Measurements from ENCODE around the gene PAK6. TPM values are rescaled to one million over a fixed set of nuclear protein-coding genes. Genes with fewer than 3 reads are reported as not detected.

The PAK6 gene
- total RNA-seq, 1 donor, result not detected

DNA sequence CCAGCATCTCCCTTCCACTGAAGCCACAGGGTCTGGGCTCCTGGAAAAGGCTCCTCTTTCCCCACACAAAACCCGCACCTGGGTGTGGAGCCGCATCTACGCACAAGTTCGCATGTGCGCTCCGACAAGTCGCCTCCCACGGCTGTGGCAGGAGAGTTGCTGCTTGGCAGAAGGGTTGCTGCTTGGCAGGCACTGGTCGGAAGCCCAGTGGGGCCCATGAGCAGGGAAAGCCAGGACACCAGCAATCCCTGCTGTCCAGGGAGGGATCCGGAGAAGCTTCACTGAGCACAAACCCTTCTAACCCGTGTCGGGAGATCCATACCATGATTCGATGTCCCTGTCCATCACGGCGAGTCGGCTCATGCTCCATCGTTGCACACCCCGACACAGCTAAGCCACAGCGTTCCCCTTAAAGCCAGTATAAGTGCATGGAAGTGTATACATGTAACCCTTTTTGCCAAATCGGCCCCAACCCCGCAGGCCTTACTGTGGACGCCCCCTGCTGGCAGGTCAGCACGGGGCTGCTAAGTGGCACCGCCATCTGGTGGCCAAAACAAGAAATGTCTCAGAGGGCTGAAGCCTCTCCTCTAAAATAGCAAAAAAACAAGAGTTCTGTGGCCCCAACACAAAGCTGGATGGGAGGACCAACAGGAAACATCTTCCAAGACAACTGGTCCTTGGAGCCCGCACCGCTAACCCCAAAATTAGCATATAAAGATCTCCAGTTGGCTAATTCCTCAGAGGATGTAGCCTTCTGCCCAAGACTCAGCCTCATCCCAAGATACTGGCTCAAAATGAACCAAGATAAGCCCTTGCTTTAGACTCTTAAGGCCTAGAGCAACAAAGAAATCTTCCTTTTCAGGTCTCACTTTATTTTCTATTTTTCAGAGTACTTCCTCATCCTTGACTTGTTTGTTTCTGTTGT is 35.7 kb downstream of the PAK6 start:
- Histone ChIP-seq H3K4me1 (ENCODE audit: insufficient read depth, low read length) (peaks cover 3% of the 10 kb centered on the region), H3K4me2 (ENCODE audit: insufficient read depth, low read length) (no peak overlapping the region), H3K27ac (ENCODE audit: low read depth, low read length) (no peak overlapping the region), H3K79me2 (ENCODE audit: insufficient read depth, low read length) (no peaks in the 10 kb centered on the region), H3K4me3 (ENCODE audit: insufficient read depth, low read length) (no peak overlapping the region), H3K9me3 (ENCODE audit: low read depth, low read length) (no peaks in the 10 kb centered on the region), H3K27me3 (ENCODE audit: insufficient read depth, low read length) (peaks cover 19% of the 10 kb centered on the region), H3K36me3 (ENCODE audit: insufficient read depth, low read length) (no peaks in the 10 kb centered on the region), H4K20me1 (ENCODE audit: insufficient read depth, low read length) (no peaks in the 10 kb centered on the region), H2AFZ (ENCODE audit: low read length) (peak overlapping the region; percentile 81)
- TF ChIP-seq, protein P1, sequence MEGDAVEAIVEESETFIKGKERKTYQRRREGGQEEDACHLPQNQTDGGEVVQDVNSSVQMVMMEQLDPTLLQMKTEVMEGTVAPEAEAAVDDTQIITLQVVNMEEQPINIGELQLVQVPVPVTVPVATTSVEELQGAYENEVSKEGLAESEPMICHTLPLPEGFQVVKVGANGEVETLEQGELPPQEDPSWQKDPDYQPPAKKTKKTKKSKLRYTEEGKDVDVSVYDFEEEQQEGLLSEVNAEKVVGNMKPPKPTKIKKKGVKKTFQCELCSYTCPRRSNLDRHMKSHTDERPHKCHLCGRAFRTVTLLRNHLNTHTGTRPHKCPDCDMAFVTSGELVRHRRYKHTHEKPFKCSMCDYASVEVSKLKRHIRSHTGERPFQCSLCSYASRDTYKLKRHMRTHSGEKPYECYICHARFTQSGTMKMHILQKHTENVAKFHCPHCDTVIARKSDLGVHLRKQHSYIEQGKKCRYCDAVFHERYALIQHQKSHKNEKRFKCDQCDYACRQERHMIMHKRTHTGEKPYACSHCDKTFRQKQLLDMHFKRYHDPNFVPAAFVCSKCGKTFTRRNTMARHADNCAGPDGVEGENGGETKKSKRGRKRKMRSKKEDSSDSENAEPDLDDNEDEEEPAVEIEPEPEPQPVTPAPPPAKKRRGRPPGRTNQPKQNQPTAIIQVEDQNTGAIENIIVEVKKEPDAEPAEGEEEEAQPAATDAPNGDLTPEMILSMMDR (IDR thresholded peaks at IDR 0.05; ENCODE audit: extremely low read depth, low read depth, low read length), result peak; percentile 100
- peak; percentile 97 for DNase-seq (ENCODE audit: insufficient read length, low spot score, missing footprints)

DNA sequence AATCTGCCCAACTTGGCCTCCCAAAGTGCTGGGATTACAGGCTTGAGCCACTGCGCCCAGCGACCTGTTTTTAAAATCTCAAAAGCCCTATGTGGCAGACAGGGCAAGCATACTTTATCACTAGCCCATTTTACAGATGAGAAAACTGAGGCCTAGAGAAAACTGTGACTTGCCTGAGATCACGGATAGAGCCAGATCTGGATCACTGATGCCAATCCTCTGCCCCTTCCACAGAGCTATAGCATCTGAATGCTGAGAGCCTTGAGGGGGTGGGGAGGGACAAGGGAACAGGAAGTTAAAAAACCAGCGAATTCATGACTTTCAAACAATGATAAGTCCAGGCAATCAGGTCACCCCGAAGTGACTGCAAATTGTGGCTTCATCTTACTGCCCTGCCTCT is 36.7 kb downstream of the PAK6 start:
- TF ChIP-seq, protein P1 (IDR thresholded peaks at IDR 0.05; ENCODE audit: extremely low read depth, low read depth, low read length), result no peak
- H3K79me2 ChIP-seq (ENCODE audit: insufficient read depth, low read length), result no peaks in the 10 kb centered on the region
- no peaks in the 10 kb centered on the region for H3K36me3 ChIP-seq (ENCODE audit: insufficient read depth, low read length)

DNA sequence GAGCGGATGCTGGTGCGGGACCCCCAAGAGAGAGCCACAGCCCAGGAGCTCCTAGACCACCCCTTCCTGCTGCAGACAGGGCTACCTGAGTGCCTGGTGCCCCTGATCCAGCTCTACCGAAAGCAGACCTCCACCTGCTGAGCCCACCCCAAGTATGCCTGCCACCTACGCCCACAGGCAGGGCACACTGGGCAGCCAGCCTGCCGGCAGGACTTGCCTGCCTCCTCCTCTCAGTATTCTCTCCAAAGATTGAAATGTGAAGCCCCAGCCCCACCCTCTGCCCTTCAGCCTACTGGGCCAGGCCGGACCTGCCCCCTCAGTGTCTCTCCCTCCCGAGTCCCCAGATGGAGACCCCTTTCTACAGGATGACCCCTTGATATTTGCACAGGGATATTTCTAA is 37.1 kb downstream of the PAK6 start:
- TF ChIP-seq, protein P1 (IDR thresholded peaks at IDR 0.05; ENCODE audit: extremely low read depth, low read depth, low read length), result no peak
- Histone ChIP-seq H3K79me2 (ENCODE audit: insufficient read depth, low read length) (no peaks in the 10 kb centered on the region), H3K4me2 (ENCODE audit: insufficient read depth, low read length) (no peak overlapping the region), H2AFZ (ENCODE audit: low read length) (no peak overlapping the region), H3K4me1 (ENCODE audit: insufficient read depth, low read length) (peaks cover 3% of the 10 kb centered on the region), H3K9me3 (ENCODE audit: low read depth, low read length) (no peaks in the 10 kb centered on the region), H3K27ac (ENCODE audit: low read depth, low read length) (no peak overlapping the region), H3K36me3 (ENCODE audit: insufficient read depth, low read length) (no peaks in the 10 kb centered on the region), H3K4me3 (ENCODE audit: insufficient read depth, low read length) (no peak overlapping the region), H4K20me1 (ENCODE audit: insufficient read depth, low read length) (no peaks in the 10 kb centered on the region), H3K27me3 (ENCODE audit: insufficient read depth, low read length) (peaks cover 23% of the 10 kb centered on the region)
- DNase-seq (ENCODE audit: insufficient read length, low spot score, missing footprints), result no peak

More for the DNA sequence above, 36.7 kb downstream of the PAK6 start:
- no peak overlapping the region for H3K4me2 ChIP-seq (ENCODE audit: insufficient read depth, low read length)
- peaks cover 3% of the 10 kb centered on the region for H3K4me1 ChIP-seq (ENCODE audit: insufficient read depth, low read length)
- no peak overlapping the region for H3K4me3 ChIP-seq (ENCODE audit: insufficient read depth, low read length)
- H3K27me3 ChIP-seq (ENCODE audit: insufficient read depth, low read length), result peaks cover 19% of the 10 kb centered on the region
- H4K20me1 ChIP-seq (ENCODE audit: insufficient read depth, low read length), result no peaks in the 10 kb centered on the region
- no peak for DNase-seq (ENCODE audit: insufficient read length, low spot score, missing footprints)
- H3K27ac ChIP-seq (ENCODE audit: low read depth, low read length), result no peak overlapping the region
- H3K9me3 ChIP-seq (ENCODE audit: low read depth, low read length), result no peaks in the 10 kb centered on the region
- no peak overlapping the region for H2AFZ ChIP-seq (ENCODE audit: low read length)

DNA sequence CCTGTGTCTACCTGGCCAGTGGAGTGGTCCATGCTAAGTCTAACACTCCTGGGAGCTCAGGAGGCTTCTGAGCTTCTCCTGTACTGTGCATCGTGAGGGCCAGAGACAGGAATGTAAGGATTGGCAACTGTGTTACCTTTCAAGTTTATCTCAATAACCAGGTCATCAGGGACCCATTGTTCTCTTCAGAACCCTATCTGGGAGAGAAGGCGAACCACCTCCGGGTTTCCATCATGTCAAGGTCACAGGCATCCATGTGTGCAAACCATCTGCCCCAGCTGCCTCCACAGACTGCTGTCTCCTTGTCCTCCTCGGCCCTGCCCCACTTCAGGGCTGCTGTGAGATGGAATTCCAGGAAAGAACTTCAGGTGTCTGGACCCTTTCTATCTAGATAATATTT is 38.1 kb downstream of the PAK6 start:
- no peak overlapping the region for H3K4me3 ChIP-seq (ENCODE audit: insufficient read depth, low read length)
- H4K20me1 ChIP-seq (ENCODE audit: insufficient read depth, low read length), result no peaks in the 10 kb centered on the region
- H3K27ac ChIP-seq (ENCODE audit: low read depth, low read length), result no peak overlapping the region
- H3K79me2 ChIP-seq (ENCODE audit: insufficient read depth, low read length), result no peaks in the 10 kb centered on the region
- no peak overlapping the region for H2AFZ ChIP-seq (ENCODE audit: low read length)
- no peaks in the 10 kb centered on the region for H3K36me3 ChIP-seq (ENCODE audit: insufficient read depth, low read length)
- TF ChIP-seq, protein P1 (IDR thresholded peaks at IDR 0.05; ENCODE audit: extremely low read depth, low read depth, low read length), result no peak
- no peak overlapping the region for H3K4me2 ChIP-seq (ENCODE audit: insufficient read depth, low read length)
- H3K4me1 ChIP-seq (ENCODE audit: insufficient read depth, low read length), result peaks cover 3% of the 10 kb centered on the region
- H3K9me3 ChIP-seq (ENCODE audit: low read depth, low read length), result no peaks in the 10 kb centered on the region
- H3K27me3 ChIP-seq (ENCODE audit: insufficient read depth, low read length), result peaks cover 32% of the 10 kb centered on the region
- DNase-seq (ENCODE audit: insufficient read length, low spot score, missing footprints), result no peak

Measured in osteoblast (primary cell).